ENCODE data around the gene ZNF20.

DNA sequence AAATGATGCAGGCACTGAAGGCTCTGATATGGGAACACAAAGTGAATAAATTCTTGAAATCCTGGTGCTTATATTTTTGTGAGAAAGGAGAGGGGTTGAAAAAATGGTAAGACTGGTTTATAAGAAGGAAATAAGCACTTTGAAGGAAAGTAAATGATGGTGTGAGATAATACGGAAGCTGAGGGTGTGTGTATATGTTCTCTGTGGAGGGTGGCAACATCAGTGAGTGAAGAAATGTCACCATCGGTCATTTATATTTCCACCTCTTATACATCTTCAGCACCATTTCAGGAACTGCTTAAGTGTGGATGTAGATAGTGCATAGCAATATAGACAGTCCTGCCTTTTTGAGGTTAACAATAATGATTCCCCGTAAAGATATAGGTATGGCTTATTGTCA lies 40.2 kb upstream of the ZNF20 start:
- TF ChIP-seq, protein P1, sequence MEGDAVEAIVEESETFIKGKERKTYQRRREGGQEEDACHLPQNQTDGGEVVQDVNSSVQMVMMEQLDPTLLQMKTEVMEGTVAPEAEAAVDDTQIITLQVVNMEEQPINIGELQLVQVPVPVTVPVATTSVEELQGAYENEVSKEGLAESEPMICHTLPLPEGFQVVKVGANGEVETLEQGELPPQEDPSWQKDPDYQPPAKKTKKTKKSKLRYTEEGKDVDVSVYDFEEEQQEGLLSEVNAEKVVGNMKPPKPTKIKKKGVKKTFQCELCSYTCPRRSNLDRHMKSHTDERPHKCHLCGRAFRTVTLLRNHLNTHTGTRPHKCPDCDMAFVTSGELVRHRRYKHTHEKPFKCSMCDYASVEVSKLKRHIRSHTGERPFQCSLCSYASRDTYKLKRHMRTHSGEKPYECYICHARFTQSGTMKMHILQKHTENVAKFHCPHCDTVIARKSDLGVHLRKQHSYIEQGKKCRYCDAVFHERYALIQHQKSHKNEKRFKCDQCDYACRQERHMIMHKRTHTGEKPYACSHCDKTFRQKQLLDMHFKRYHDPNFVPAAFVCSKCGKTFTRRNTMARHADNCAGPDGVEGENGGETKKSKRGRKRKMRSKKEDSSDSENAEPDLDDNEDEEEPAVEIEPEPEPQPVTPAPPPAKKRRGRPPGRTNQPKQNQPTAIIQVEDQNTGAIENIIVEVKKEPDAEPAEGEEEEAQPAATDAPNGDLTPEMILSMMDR (IDR thresholded peaks at IDR 0.05; ENCODE audit: low read length) = no peak
- TF ChIP-seq EZH2phosphoT487 (IDR thresholded peaks at IDR 0.05; ENCODE audit: low read length) = no peak

Data from MM.1S (cell line).